NCI-H2196 treated with DMSO at 0.1 percent for 48 hours (cell line): Measurements from ENCODE around the gene MPEG1.

Source experiments
- DNase-seq: peaks from one replicate; lab custom pipeline; 2025; ENCODE audit not compliant: unreplicated experiment; lab: John Stamatoyannopoulos, UW

The MPEG1 gene, protein sequence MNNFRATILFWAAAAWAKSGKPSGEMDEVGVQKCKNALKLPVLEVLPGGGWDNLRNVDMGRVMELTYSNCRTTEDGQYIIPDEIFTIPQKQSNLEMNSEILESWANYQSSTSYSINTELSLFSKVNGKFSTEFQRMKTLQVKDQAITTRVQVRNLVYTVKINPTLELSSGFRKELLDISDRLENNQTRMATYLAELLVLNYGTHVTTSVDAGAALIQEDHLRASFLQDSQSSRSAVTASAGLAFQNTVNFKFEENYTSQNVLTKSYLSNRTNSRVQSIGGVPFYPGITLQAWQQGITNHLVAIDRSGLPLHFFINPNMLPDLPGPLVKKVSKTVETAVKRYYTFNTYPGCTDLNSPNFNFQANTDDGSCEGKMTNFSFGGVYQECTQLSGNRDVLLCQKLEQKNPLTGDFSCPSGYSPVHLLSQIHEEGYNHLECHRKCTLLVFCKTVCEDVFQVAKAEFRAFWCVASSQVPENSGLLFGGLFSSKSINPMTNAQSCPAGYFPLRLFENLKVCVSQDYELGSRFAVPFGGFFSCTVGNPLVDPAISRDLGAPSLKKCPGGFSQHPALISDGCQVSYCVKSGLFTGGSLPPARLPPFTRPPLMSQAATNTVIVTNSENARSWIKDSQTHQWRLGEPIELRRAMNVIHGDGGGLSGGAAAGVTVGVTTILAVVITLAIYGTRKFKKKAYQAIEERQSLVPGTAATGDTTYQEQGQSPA

DNA sequence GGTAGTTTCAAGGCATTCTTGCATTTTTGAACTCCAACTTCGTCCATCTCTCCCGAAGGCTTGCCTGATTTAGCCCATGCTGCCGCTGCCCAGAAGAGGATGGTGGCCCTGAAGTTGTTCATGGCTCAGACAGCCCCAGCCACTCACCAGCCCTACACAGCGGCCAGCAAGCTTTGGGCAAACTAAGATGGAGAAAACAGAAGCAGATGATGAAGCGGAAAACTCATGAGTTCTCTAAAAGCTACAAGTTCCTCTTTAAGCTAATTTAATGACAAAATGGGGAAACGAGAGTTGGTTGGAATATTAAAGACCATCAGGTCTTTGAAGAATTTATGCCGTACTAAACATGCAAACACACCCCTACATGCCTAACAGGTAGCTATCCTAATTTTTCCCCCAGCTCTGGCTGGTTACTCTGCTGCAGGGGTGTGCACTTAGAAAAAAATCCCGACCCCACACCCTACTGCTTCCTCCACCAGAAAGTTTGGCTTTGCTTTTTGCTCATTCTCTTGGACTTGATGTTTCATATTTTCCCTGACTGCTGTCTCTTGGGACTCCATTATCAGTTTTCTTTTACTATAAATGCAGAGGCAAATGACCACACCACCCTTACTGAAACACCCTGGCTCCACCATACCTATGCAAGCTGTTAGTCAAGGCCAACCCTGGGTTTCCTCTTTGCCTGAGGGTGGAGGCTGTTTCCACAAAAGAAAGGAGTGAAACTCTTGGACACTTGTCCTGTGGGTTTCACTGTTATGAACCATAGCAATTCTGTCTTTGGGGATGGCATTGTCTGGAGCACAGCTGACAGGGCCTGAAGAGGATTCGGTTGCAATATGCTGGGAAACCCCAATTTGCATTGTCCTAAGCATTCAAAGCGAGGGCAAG is at the start of gene MPEG1:
Gene MPEG1, minus strand, starts transcription at position 184 of the 888 bp plus-strand sequence. Its CDS starts 62 bp downstream, at position 122.
- DNase-seq, result no peak

DNA sequence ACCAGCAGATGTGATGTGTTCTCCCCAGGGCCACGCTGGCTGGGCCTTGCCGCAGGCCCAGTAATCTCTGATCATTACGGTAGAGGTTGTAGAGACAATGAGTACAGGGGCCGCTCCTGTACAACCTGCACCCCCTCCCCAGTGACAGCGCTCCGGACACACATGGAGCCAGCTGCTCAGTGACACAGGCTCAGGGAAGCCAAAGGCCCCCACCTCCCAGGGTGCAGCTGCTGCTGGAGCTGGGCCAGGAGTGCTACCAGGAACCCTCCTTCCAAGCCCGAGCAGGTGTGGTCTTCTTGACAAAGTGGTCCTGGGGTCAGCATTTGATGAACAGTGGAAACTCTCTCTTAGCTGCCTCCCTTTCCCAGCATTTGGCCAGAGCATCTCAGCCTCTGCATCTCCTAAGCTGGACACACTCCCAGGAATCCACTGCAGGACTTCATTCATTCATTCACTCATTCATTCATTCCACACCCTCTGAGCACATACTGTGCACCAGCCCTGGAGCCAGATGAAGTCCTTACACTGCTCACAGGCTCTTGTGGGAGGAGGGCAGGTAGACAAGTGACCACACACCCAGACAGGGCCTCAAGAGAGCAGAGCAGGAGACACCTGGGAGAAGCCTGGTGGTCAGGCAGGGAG is 49.6 kb upstream of the MPEG1 start:
- DNase-seq, result no peak

DNA sequence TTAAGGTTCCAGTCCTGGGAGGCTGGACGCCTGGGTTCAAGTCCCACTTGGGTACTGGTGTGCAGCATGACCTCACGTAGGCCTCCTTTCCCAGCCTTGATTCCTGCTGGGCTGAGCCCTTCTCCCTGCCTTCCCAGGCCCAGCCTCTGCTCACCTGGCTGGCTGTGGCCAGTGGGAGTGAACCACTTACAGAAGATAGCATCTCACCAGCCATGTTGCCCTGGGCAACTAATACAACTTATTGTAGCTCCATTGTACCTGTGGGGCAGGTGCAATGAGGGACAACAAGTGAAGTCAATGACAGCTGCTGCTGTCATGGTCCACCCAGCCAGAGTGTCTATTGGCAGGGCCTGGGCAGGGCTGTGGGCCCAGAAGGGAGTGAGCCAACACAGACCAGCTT is 48.4 kb upstream of the MPEG1 start:
- DNase-seq, result peak; percentile 27

DNA sequence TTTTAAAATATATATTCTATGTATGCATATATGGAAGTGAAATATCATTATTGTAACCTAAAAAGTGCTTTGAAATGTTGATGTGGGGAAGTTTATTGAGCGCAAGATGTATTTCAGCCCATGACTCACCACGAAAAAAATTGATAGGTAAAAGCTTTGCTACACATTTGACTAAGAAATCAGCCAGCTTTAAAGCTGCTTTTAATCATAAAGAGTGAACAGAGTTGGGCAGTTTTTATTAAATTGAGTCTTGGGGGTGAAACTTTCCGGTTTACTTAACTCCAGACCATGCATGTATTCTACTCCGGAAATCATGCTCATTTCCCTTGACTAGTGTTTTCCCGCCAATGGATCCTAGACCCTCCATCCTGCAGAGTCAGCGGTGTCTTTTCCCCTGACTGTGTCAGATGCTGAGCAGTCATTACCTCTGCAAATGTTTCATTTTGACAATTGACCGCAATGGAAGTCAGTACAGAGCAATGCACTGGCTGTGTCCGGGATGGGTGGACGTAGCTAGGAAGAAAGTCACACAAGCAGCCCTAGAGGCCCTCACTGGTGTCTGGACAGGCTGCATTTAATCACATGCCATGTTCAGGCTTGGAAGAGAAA is 47.2 kb upstream of the MPEG1 start:
- no peak for DNase-seq

DNA sequence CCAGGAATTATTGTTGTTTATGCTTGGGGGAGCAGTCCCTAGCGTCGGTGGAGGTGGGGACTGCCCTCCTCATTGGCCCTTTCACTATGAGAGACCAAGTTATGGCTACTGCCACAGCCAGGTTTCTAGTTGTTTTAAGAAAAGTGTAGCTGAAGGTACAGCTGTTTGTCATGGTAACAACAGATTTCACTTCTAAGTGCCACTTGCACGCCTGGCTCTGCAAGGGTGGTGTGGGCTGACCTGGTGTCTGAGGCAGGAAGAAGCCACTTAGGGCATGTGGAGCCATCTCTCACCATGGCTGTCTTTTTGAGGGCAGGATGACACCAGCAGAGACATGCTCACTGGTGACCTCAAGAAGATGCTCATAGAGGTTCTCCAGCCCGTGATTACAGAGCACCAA is 46.3 kb upstream of the MPEG1 start:
- DNase-seq, result no peak

DNA sequence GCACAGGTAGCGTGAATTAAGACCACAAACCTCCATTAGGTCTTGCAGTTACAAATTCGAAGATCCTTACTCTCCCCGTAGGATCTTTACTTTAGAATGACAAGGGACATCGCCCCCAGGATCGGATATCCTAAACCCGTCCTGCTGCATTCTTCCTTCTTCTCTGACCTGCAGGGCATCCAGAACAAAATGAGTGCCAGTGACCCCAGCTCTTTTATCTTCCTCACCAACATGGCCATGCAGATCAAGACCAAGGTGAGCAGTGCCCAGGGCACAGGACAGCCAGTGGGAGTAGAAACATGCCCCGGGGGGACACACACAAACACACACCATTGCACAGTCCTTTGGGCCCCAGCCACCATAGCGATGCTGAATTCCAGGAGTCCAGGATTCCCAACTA is 42.6 kb upstream of the MPEG1 start:
- DNase-seq, result no peak

DNA sequence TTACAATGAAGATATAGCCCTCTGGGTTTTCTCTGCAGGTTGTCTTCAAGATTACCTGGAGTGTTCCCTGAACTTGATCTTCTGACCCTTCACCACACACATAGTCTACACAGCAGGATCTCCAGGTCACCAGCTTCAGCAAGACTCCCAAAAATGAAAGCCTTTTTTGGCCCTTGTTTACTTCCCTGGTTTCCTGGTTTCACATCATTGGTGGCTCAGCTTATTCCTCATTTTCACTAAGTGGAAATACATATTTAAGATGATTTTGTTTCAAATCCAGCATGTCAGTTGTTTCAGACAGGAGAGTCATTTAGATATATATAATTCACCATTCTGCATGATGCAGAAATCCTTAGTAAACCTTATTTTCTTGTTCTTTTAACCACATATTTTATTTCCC is 41.6 kb upstream of the MPEG1 start:
- DNase-seq, result no peak

DNA sequence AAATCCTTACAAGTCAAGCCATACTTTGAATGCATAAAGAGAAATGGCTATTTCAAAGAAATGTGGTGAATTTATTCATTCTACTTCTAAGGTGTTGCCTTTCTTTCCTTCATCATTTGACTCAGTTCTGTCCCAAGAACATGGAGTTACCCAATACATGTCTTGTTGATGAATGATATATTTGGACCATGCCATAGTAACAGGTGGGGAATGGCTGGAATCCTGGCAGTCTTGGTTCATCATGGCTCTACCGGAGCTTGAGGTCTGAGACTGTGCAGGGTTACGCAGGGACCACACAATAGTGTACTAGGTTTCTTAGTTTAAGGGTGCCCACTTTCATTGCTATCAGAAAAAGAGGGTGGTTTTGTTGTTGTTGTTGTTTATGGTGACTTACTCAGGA is 40.3 kb upstream of the MPEG1 start:
- DNase-seq, result no peak

DNA sequence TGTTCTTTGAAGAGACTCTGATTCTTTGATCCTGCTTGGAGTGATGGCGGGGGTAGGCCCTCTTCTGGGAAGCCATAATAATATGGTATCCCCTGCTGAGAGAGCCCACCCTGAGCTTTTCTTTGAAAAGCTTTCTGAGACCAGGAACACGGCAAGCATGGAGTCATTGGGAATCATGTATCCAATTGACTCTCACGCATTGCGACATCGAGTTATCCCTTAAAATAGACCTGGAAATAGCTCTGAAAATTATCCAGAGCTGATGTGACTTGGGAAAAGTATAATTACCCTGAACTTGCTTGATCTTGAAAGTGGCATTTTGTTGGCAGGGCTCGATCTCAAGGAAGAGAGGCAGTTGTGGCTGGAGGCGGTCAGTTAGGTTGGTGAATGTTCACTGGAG is 36.8 kb upstream of the MPEG1 start:
- DNase-seq, result no peak

DNA sequence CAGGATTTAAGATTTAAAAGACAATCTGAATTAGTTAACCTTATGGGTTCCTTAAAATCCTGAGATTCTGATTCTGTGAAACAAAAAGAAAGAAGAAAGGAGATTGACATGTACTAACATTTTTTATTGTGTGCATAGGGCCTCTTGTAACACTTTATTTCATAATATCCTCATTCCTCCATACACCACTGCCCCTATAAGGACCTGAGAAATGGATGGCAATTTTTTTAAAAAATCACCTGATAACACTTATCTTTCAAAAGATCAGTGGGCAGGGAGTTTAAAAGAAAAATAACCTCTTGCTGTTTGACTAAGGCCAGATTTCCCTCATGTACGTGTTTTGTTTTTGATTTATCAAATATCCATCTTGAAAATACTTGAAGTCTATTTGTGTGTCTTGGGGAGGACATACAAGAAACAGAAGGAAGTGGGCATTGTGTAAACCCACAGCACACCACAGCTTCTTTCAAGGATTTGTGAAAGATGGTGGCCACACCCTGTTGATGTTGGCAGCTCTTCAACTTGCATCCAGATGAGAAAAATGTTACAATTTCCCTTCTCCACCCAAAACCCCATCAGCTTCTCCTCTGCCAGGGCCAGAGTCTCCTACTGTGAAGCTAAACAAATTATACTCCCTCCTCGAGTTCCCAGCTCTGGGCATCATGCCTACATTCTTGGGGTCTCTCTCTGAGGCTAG is 35.0 kb upstream of the MPEG1 start:
- DNase-seq, result no peak

DNA sequence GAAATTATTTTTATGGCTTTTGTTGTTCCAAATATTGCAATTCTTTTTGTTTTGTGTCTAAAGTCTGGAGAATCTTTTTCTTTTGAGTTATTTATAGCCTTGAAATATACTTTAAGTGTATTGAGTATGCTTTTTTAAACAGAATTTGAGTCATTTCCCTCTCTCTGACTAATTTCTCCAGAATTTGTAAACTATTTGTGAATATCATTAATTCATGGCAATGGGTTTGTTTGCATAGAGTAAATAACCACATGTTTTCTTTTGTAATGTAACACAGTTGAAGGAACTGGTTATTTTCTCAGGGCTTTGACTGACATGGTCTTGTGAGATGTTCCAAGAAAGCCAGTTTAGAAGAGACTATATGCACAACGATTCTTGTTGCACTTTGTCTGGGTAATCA is 30.9 kb upstream of the MPEG1 start:
- DNase-seq, result no peak

DNA sequence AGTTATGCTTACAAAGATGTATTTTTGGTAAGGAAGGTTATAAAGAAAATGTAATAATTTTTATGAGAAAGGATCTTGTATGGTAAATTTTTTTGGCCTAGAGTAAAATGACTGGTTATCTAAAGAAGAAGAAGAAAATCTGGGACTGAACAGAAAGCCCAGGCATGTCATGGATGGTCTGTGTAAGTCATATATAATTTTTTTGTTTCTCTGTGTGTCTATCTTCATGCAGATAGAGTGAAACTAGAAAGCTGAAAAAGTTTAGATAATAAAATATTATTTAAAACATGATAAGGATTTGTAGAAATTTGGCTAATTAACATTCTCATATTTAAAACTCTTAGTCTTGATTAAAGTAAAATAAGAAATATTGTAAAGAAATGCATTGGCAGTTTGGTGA is 27.6 kb upstream of the MPEG1 start:
- no peak for DNase-seq

DNA sequence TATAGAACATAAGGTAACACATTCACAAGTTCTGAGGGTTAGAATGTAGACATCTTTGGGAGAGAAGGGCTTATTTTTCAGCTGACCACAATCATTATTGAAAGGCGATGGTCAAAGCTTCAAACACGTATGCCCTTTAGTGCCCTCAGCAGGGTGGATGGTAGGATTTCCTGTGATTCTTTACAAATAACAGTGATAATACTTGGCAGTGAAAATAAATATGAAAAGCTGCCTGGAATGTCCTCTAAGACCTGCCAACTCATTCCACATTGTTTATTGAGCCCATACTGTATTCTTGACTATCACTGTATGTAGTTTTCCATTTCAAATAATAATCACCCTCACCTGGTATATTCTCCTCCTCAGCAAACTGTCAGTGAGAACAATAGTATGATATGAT is 13.7 kb upstream of the MPEG1 start:
- DNase-seq, result no peak

DNA sequence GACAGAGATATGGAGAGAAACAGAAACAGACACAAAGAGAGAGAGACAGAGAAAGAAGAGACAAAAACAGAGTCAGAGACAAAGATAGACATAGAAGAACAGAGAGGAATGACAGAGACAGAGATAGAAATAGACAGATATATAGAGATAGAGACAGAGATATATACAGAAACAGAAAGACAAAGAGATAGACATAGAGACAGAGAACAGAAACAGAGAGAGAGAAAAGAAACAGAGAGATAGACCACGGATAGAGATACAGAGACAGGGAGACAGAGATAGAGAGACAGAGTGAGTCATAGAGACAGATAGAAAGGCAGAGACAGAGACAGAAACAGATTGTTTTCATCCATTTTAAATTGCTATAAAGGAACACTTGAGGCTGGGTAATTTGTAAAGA is 12.3 kb upstream of the MPEG1 start:
- no peak for DNase-seq

DNA sequence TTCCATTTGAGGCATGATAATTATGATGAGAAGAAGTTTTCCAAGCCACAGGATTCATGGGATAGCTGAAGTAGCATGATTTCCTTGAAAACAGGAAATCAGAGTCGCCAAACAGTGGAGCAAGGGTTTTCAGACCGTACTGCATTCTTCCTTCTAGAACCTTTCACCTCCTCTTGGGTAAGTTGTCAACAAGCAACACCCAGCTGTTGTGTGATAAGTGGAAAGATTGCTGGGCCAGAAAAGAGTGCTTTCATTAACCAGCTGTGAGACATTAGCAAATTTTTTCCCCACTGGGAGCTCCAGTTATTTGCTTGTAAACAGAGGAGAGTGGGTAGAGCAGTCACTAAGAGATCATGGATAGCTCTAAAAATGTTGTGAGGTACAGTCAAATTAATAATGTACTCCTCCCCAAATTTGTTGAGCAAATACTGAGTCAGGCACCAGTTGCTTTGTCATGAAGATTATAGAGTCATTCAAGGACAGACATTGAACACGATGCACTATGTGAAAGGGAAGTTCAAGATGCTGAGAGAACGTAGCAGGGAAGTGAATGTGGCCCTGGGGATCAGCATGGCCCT is 11.7 kb upstream of the MPEG1 start:
- no peak for DNase-seq

DNA sequence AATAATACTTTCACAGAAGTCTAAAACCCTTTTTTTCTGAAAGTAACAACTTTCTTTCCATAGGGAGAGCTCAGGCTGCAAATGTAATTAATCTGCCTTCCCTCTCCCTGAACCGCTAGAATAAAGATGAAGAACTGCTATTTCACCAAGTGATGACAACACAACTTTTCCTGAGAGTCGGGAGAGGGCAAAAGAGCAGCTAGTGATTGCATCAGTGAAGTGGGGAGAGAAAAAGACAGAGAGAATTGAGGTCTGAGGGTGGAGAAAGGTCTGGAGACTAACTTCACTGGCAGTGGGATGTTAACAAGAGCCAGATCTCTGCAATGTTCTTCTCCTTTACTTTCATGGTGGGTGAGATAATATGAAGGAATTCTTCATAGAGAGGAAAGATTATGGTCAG is 10.9 kb upstream of the MPEG1 start:
- DNase-seq, result no peak

DNA sequence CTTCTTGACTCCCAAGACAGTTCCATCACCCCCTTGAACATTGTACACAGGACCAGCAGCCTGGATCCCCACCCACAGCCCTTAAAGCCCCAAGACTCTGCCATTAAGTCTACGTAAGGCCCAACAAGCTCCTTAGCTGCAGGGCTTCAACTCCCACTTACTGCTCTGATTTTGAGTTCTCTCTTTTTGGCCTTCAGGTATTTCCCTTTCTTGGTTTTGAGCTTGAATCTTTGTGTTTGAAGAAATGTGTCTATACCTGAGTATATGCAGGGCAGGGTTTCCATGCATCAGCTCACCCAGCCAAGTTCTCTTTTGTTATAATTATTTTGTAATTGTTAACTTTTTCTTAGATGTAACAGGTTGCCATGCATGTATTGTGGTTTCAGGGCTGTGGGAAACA is 10.4 kb upstream of the MPEG1 start:
- no peak for DNase-seq

DNA sequence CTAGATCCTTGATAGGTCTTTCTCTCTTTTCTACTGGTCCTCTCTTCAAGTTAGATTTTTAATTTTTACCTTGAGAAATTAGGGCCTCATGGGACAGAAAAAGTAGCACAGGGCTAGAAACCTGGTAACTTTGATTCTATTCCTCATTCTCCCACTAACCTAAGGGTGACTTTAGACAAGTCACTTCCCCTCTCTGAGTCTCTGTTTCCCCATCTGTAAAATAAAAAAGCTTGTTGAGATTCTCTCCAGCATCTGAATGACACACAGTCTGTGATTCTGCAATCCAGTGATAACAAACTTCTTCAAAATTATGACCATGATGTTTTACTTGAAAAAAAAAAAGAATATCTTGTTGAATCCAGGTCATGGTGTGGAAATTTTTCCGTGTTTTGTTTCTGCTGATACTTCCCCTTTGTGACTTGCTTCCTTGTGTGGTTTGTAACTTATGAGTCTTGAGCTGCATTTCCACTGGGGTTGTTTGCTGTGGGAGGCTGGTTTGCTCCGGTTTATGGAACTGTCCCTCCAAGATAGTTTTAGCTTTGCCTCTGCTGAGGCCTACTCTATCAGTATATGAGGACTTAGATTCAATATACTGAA is 9.8 kb upstream of the MPEG1 start:
- DNase-seq, result no peak

DNA sequence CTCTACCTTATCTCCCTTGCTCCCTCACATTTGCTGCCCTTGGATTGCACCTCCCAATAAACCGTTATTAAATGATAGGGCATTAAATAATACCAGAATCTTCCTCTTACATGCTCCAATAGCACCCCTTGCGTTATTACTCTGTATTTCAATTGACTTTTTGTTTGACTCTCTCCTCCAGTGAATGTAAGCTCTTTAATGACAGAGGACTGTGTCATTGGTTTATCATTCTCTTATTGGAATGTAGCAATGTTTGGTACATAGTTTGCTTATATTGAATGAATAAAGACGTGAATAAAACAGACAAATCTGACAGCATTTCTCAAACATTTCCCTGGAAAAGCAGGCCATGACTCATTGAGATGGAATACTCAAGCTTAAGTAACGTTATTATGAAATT is 8.7 kb upstream of the MPEG1 start:
- DNase-seq, result no peak
